CMK (cell line): ENCODE measurements around the gene IGFBP1.

Source experiments
- DNase-seq: peaks from one replicate; pipeline ENCODE4 v3.0.0-alpha.2; 2010; ENCODE audit warnings: low read depth

The IGFBP1 gene

DNA sequence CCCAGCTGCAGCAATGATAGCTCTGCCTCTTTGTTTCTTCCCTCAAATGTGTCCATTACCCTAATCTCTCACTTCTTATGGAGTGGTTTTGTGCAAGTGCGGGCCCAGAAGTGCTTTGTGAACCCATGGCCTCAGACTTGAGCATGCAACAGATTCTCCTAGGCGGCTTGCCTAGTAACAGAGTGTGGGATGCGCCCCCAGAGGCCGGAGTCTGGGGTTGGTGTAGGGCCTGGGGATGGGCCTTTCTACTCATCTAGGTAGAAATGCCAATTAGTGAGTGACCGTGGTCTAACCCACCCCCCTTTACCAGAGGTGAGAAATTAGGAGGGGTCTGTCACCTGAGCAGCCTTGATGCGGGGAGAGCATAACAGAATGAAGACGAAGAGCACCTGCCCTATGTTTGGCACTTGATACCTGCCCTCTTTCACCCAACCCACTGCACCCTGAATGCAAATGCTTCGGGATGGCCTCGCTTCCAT, 7.0 kb upstream of the IGFBP1 start:
- DNase-seq, result no peak

- no peak for DNase-seq
Measured at GRCh38 chr7:45881759-45882464, 6.4 kb upstream of the IGFBP1 start.

DNA sequence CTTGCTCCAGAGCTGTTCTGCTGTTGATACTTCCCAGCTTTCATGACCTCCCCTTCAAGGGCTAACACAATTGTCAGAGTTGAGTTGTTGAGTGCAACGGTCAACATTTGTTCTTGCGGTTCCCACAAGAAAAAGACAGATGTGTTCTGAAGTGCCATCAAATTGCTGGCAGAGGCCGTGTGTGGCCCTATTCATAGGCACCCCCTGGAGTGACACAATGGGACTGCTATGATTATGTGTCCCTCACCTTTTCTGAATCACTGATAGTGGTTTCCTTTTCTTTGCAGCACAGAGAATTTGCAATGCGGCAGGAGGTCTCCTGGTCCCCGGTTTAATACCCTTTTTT, 5.8 kb upstream of the IGFBP1 start:
- no peak for DNase-seq

DNA sequence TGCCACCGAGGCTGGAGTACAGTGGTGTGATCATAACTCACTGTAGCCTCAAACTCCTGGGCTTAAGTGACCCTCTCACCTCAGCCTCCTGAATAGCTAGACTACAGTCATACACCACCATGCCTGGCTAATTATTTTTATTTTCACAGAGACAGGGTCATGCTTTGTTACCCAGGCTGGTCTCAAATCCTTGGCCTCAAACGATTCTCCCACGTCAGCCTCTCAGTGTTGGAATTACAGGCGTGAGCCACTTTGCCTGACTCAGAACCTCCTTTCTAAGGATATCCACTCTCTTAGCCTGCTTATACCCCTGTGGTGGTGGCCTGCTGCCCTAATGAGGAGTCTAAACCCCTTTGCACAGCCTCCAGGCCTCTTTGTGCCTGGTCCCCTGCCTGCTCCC, 4.2 kb upstream of the IGFBP1 start:
- DNase-seq, result no peak

GRCh38 chr7:45885264-45885882, 2.9 kb upstream of the IGFBP1 start:
- no peak for DNase-seq

GRCh38 chr7:45886931-45887667, 1.2 kb upstream of the IGFBP1 start:
- no peak for DNase-seq

DNA sequence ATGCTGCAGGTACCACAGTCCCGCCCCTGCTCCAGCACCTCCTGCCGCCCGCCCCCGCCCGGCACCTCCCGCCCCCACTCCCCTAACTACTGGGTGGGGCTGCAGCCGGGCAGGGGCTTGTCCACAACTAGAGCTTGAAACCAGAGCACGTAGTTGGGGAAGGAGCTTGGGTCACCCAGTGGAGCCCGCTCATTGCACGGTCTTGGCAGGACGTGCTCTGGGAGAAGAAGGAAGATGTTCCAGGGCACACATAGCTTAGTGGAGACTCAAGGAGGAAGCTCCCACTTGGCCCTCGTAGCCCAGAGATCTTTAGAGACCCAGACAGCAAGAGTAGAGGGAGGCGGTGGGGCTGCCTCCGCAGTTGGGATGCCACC, 692 bp downstream of the IGFBP1 start:
- no peak for DNase-seq

- no peak for DNase-seq
Measured at GRCh38 chr7:45889367-45890067, 1.2 kb downstream of the IGFBP1 start.

- no peak for DNase-seq
Measured at GRCh38 chr7:45890125-45890901, 2.0 kb downstream of the IGFBP1 start.

- no peak for DNase-seq
Measured at GRCh38 chr7:45890902-45891461, 2.7 kb downstream of the IGFBP1 start.

DNA sequence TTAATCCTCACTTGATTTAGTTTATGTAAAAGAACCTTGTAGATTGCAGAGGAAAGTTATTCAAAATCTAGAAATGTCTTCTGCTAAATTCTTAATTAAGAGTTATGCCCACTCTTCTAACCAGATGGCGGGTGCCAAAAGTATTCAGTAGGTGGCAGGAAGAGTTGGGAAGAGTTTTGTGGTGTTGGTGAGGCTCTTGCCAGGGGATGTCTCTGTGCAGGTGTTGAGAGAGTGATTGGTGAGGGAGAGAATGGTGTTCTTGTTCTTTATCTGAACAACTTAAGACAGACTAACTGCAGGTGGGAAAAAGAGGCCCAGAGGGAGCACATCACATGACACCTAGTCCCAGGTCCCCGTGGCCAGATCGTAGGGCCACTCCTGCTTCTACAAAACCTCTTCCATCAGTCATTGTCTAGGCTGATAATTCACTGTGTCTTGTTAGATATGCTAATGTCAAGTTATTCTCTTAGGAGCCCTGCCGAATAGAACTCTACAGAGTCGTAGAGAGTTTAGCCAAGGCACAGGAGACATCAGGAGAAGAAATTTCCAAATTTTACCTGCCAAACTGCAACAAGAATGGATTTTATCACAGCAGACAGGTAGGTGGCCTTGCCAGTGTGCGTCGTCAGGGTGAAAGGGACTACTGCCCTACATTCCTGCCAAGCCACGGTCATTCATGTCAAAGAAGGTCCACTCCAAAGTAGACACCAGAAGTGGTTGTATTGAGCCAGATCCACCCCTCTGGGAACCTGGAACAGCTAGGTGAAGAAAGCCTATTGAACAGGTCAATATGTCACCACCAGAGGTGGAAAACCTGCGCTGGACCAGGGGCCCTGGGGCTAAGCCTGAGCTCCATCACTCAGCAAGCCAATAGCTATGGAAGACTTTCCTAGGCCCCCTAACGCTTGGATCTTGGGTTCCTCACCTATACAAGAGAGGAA, 3.4 kb downstream of the IGFBP1 start:
- no peak for DNase-seq

- DNase-seq, result no peak
Measured at GRCh38 chr7:45892407-45893035, 4.2 kb downstream of the IGFBP1 start.

GRCh38 chr7:45893374-45893995, 5.2 kb downstream of the IGFBP1 start:
- DNase-seq, result no peak

DNA sequence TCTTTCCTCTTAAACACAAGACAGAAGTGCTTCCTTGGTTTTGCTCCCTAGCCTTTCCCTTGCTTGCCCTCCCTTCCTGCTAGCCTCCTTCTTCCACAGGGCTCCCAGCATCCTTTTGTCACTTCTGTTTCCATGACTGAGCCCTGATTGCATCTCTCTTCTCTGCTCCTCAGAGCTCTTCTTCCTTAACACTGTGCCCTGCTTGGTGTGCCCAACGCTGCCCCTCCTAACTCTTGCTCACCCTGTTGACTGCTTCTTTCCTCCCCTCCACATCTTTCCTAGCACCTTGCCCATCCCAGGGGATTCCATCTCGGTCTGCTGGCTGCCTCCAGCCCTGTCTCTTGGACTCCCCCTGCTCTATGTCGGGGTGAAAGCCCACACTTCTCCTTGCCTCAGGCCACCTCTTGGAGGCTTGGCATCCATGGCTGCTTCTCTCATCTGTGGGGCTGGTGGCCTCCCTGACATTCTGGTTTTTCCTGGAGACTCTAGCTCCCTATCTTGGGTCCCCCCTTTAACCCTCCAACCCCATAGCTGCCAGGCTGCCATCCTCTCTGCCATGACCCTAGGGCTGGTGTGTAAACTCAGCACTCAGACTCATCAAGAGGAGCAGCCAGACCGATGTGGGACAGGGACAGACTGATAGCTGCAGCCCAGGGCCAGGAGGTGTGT, 5.8 kb downstream of the IGFBP1 start:
- DNase-seq, result no peak

DNA sequence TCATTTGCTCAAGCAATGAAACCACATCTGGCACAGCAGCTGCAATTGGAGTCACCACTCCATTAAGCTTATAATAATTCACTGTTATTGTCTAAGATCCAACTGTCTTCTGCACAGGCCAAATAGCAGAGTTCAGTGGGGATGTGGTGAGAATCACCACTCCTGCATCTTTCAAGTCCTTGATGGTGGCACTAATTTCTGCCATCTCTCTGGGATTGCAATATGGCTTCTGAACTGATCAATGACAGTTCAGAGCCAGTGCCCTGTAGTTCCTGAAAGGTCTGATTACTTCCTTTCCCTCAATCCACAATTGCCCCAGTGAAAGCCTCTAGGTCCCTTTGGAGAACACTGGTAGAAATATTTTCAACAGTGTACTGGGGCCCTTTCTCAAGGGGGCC, 6.4 kb downstream of the IGFBP1 start:
- no peak for DNase-seq

DNA sequence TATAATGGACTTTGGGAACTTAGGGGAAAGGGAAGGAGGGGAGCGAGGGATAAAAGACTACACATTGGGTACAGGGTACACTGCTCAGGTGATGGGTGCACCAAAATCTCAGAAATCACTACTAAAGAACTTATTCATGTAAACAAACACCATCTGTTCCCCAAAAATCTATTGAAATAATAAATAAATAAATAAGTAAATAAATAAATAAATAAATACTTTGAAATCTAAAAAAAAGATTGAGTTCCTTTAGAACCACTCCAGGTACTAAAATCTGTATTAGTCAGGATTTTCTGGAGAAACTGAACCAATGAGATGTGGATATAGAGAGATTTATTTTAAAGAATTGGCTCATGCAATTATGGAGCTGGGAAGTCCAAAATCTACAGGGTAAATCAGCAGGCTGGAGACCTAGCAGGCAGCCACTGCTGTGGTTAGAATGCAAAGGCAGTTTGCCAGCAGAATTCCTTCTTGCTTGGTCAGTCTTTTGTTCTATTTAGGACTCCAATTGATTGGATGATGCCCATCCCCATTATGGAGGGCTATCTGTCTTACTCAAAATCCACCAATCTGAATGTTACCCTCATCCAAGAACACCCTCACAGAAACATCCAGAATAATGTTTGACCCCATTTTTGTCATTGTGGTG, 8.9 kb downstream of the IGFBP1 start:
- no peak for DNase-seq

- no peak for DNase-seq
Measured at GRCh38 chr7:45898222-45898621, 9.9 kb downstream of the IGFBP1 start.

DNA sequence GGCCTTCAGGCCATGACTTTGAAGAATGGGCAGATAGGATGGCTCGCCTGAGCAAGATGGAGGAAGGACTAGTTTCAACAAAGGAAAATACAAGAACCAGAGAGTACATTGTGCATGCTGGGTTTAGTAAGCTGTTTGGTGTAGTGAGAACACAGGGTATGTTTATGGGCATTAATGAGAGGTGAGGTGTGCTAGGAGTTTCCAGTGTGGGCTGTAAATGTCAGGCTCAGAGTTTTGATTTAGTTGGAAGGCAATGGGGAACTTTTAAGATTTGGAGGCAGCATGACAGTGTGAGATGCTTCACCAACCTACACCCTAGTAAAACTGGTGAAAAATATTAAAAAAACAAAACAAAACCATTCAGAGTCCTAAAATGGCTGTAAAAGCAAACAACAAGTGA, 13.3 kb downstream of the IGFBP1 start:
- no peak for DNase-seq
